B cell (primary cell): ENCODE results near the gene TTLL8. TPM values are rescaled to one million over a fixed set of nuclear protein-coding genes. Genes with fewer than 3 reads are reported as not detected.

Experiments
- ATAC-seq: fragments of 200-7000 bp; cut with Tn5 transposase; one replicate; pipeline ENCODE4 v1.10.0; 2021; ENCODE audit warnings: low read depth, mild to moderate bottlenecking, moderate number of reproducible peaks, moderate library complexity
- CTCF ChIA-PET: fragments of 350-600 bp; sonication (Branson Sonifier 250); formaldehyde crosslinking; loops from one replicate; lab custom pipeline; 2021; ENCODE audit warnings: antibody characterized with exemption, inconsistent platforms; lab: Charles Lee
- POLR2A ChIA-PET: fragments of 350-600 bp; sonication (Branson Sonifier 250); formaldehyde crosslinking; loops from one replicate; lab custom pipeline; 2021; ENCODE audit warnings: antibody characterized with exemption; lab: Charles Lee
- DNase-seq: peaks from one replicate; pipeline ENCODE4 v3.0.0; 2013
- H2AFZ ChIP-seq: 2 replicates; pipeline ENCODE4 v1.6.1; 2012; ENCODE audit warnings: mild to moderate bottlenecking, low read depth, low read length; ENCODE audit not compliant: insufficient read depth, poor library complexity, severe bottlenecking
- H3K27ac ChIP-seq, 2 donors: 1 replicate in 1 of 2; 2 replicates in 1 of 2; pipeline ENCODE4 v1.5.1; 2012 to 2013; ENCODE audit warnings: low read length in 2 of 2, mild to moderate bottlenecking in 2 of 2, moderate library complexity in 1 of 2
- H3K27me3 ChIP-seq, 4 experiments: fragments of 200-600 bp in 1 of 4; sonication (generic) in 1 of 4; replicated peaks in 1 of 4; 1 replicate in 2 of 4; 2 replicates in 2 of 4; pipeline versions ENCODE4 v1.6.1 to v1.7.0; 2013 to 2016; ENCODE audit warnings: low read length in 3 of 4, mild to moderate bottlenecking in 2 of 4, mixed read lengths in 1 of 4, moderate library complexity in 1 of 4; ENCODE audit not compliant: insufficient read depth in 4 of 4, control insufficient read depth in 3 of 4; ENCODE audit errors: control extremely low read depth in 1 of 4
- H3K36me3 ChIP-seq, 2 experiments: replicated peaks in 1 of 2; 1 replicate in 1 of 2; 2 replicates in 1 of 2; pipeline versions ENCODE4 v1.6.1 to v1.7.1; 2013; ENCODE audit warnings: low read length in 1 of 2; ENCODE audit not compliant: insufficient read depth in 2 of 2, control insufficient read depth in 1 of 2; ENCODE audit errors: control extremely low read depth in 1 of 2, extremely low read depth in 1 of 2
- H3K4me1 ChIP-seq, 2 donors: fragments of 200-600 bp in 1 of 2; sonication (generic) in 1 of 2; 1 replicate in 1 of 2; 2 replicates in 1 of 2; pipeline versions ENCODE4 v1.5.1 to v1.6.1; 2013 to 2017; ENCODE audit warnings: low read length in 2 of 2; ENCODE audit not compliant: control insufficient read depth in 2 of 2, insufficient read depth in 2 of 2
- H3K4me2 ChIP-seq: replicated peaks from 2 replicates; pipeline ENCODE3; 2012; ENCODE audit warnings: mild to moderate bottlenecking, low read depth, low read length; ENCODE audit not compliant: poor library complexity, severe bottlenecking
- H3K4me3 ChIP-seq, 5 experiments: fragments of 200-600 bp in 1 of 5; sonication (generic) in 1 of 5; 1 replicate in 3 of 5; 2 replicates in 2 of 5; pipeline versions ENCODE4 v1.5.1 to v1.7.0; 2011 to 2016; ENCODE audit warnings: low read length in 4 of 5, mild to moderate bottlenecking in 4 of 5, low read depth in 2 of 5, control low read depth in 1 of 5, moderate library complexity in 1 of 5; ENCODE audit not compliant: insufficient read depth in 1 of 5; ENCODE audit errors: control extremely low read depth in 1 of 5, extremely low read depth in 1 of 5
- H3K79me2 ChIP-seq: fragments of 200-600 bp; sonication (generic); one replicate; pipeline ENCODE4 v1.6.0; 2016; ENCODE audit warnings: low read length; ENCODE audit not compliant: control insufficient read depth, insufficient read depth
- H3K9ac ChIP-seq: fragments of 200-600 bp; sonication (generic); 2 replicates; pipeline ENCODE4 v1.6.1; 2017; ENCODE audit warnings: mild to moderate bottlenecking, low read length, moderate library complexity
- H3K9me3 ChIP-seq, 3 donors: one replicate each; pipeline versions ENCODE4 v1.6.1 to v1.7.1; 2013; ENCODE audit warnings: low read length in 2 of 3; ENCODE audit not compliant: control insufficient read depth in 2 of 3, insufficient read depth in 1 of 3; ENCODE audit errors: control extremely low read depth in 1 of 3
- H4K20me1 ChIP-seq: 2 replicates; pipeline ENCODE4 v1.6.0; 2012; ENCODE audit warnings: mild to moderate bottlenecking, low read length; ENCODE audit not compliant: insufficient read depth, control insufficient read depth, poor library complexity, severe bottlenecking
- H3K27ac Mint-ChIP-seq: one replicate; pipeline ENCODE4 v1.8.0; 2021; ENCODE audit warnings: mixed read lengths
- H3K27me3 Mint-ChIP-seq: one replicate; pipeline ENCODE4 v1.8.0; 2021; ENCODE audit warnings: mixed read lengths
- H3K4me1 Mint-ChIP-seq: one replicate; pipeline ENCODE4 v1.8.0; 2021; ENCODE audit warnings: mixed read lengths
- H3K4me3 Mint-ChIP-seq: one replicate; pipeline ENCODE4 v1.8.0; 2021; ENCODE audit warnings: mixed read lengths
- H3K9me3 Mint-ChIP-seq: one replicate; pipeline ENCODE4 v1.8.0; 2022; ENCODE audit warnings: mixed read lengths; ENCODE audit not compliant: insufficient read depth
- CTCF ChIP-seq: fragments of 200-600 bp; IDR thresholded peaks from one replicate; pipeline ENCODE4 v1.8.0; 2022; ENCODE audit warnings: antibody characterized with exemption, mild to moderate bottlenecking
- EZH2 ChIP-seq: IDR thresholded peaks from 2 replicates; pipeline ENCODE4 v1.6.1; 2012; ENCODE audit warnings: borderline replicate concordance, low read depth, mild to moderate bottlenecking, moderate library complexity, low read length; ENCODE audit not compliant: insufficient read depth, poor library complexity, severe bottlenecking
- WGBS: methylation state at CpG from one replicate; pipeline ENCODE4 v1.1.5; 2013; ENCODE audit warnings: missing lambda C conversion rate; ENCODE audit not compliant: insufficient coverage; 5-methylcytosine and 5-hydroxymethylcytosine counted together
- intact Hi-C: fragments of 100-400 bp; cut with micrococcal nuclease; formaldehyde crosslinking; loops from one replicate; pipeline ENCODE4 v1.10.0; 2022
- polyA plus RNA-seq: library from polyadenylated mRNA; depleted of rRNA; stranded (reverse); fragments of >200 nt; gene quantifications from 2 replicates; pipeline ENCODE4 v1.2.3, GENCODE V29; 2012
- total RNA-seq, 2 donors: library from RNA; stranded (reverse); fragments of 120-200 nt in 1 of 2; gene quantifications; 1 replicate in 1 of 2; 2 replicates in 1 of 2; pipeline versions ENCODE4 v1.2.3 to v1.2.4, GENCODE V29; 2013 to 2022

The TTLL8 gene
- total and polyA plus RNA-seq, 2 donors (not counting 1 experiment from before 2014, with no cell fraction given) = not detected

DNA sequence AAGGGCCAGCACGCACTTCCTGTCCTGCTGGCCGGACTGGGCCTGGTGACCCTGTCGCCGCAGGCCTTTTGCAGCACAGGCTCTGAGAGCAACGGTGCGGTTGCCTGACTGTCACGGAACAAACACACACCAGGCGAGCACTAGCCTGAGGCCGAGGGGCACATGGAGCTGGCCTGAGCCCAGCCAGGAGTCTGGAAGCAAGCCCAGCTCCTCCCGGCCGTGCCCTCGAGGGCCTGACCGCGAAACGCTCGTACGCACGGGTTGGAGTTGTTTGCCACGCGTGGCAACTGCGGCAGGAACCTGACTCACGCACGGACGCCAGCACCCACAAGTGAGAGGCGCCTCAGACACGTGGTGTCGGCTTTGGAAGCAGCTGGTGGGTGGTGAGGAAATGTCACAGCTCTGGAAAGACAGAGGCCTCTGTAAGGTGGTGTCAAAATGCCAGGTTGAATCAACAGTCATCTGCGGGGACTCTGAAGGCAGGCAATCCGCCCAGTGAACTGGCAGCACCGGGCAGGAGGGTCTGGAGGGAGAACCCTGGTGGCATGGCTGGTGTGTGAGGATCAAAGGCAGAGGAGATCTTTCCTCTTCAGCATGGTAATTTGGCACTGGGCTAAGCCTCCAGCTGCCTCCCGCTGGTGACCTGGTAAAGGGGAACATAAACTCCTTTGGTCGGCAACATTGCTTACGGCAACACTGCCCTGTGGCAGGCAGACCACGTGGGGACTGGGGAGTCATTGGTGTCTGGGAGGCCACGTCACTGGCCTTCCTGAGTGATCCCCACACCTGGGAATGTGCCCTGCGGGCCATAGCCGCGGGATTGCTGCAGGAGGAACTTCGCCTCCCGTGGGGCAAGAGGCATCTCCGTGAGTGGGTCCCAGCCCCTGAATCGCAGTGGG is 30.2 kb downstream of the TTLL8 start:
- 71% methylated on average over 42 of the region's 42 CpGs for WGBS
- DNase-seq = no peak
- intact Hi-C loops = no loop called here

More for the DNA sequence above, 30.2 kb downstream of the TTLL8 start:
- Mint-ChIP-seq H3K4me1 (peaks cover 9% of the 10 kb centered on the region), H3K9me3 (no peaks in the 10 kb centered on the region), H3K27ac (no peak overlapping the region), H3K4me3 (no peak overlapping the region), H3K27me3 (peaks cover 9% of the 10 kb centered on the region)
- no peak for ATAC-seq
- POLR2A ChIA-PET = interaction anchor here (1.2 to 1.7 kb wide), 3 partner anchors 66 to 97 kb away, joined by 3 to 8 read pairs (median 3); no protein-coding TSS in a partner anchor
- Histone ChIP-seq H3K9ac (no peak overlapping the region), H3K79me2 (no peaks in the 10 kb centered on the region), H4K20me1 (no peaks in the 10 kb centered on the region), H3K36me3 (no peaks in the 10 kb centered on the region), H3K4me3 (no peak overlapping the region), H3K9me3 (no peaks in the 10 kb centered on the region), H3K27me3 (peaks cover 0 to 10% (median 5%) of the 10 kb centered on the region in 4 experiments), H3K4me2 (no peak overlapping the region), H2AFZ (no peak overlapping the region), H3K27ac (no peak overlapping the region), H3K4me1 (peaks cover 13 to 15% of the 10 kb centered on the region in 2 donors)
- CTCF ChIA-PET = interaction anchor here (0.6 to 2.3 kb wide), 4 partner anchors 14 to 218 kb away, joined by 3 to 17 read pairs (median 4); no protein-coding TSS in a partner anchor
- TF ChIP-seq EZH2 (no peak), CTCF (no peak)
